Hematopoietic multipotent progenitor cell treated with erythropoietin and hydrocortisone succinate and interleukin-3 and kit ligand, for 6 days (in vitro differentiated cells): ENCODE results near the gene MYO1B.
"Not testable (repeated sequence)": the region's sequence is repeated elsewhere in the genome, so short reads cannot be mapped to it uniquely, and the experiment has no call there.

ENCODE experiments used
- DNase-seq: peaks from one replicate; pipeline ENCODE4 v3.0.0-alpha.2; 2015

The MYO1B gene

DNA sequence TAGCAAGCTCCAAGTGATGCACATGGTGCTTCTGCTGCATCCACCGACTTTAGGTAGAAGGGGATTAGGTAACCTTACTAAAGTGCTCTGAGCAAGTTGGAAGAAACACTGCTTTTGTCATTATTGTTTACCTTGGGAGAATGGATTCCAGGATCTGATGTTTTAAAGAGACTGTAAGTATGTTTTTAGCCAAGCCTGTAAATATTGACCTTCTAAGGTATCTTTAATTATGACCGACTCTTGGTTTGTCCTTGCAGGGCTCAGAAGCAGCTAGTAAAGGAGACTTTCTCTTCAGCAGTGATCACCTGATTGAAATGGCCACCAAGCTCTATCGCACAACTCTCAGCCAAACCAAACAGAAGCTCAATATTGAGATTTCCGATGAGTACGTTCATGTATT is 170.7 kb downstream of the MYO1B start:
- DNase-seq, result no peak

DNA sequence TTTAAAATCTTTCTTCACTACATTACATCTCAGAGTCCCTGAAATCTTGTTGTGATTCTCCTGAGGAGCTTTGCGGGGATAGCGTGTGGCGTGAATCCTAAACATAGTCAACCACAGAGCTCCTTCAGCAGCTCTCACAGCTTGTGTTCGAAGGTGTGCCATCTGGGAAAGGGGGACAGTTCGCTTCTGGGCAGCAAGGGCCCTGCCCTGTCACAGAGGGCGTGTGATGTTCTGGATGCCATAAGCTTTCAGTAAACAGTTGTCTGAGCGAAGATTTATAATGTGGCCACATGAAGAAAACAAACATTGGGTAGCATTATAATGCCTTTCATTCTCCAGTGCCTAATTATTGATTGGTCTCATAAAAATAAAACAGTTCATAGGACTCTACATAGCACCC is 172.5 kb downstream of the MYO1B start:
- no peak for DNase-seq

- no peak for DNase-seq
These were observed 176.7 kb downstream of the MYO1B start for GRCh38 chr2:191421950-191422349.

DNA sequence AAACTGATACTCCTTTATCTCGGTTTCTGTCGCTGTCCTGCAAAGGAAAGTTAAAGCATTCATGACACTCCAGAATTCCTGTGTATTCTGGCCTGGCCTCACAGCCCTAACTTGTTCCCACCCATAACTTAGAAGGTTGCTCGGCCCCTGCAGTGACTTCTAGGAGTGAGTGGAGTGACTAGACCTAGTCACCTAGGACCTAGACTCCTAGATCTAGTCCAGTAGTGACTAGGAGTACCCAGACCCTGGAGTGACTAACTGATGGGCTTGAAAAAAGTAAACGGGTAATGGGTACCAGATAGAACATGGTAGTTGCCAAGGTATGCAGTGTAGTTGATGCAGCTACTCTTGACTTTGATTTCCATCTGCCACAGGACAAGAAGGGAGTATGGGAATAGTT is 181.8 kb downstream of the MYO1B start:
- DNase-seq, result no peak

GRCh38 chr2:191428141-191428540 is 182.9 kb downstream of the MYO1B start:
- DNase-seq, result no peak

DNA sequence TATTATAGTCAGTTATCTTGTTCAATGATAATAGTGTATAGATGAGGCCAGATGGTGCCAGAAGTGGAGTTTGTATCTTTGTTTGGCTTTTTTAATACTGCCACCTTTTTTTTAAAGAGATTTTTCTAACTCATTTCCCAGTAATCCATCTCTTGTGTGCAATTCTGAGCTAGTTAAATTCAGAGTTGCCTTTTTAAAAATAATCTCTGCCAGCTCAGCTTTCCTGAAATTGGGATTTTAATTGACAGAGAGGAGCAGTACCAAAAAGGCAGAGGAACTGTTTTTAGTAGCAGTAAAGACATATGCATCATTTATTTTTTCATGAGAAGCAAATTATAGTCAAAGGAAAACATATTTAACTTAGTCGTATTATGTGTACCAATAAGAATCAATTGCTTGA is 185.3 kb downstream of the MYO1B start:
- DNase-seq, result no peak

DNA sequence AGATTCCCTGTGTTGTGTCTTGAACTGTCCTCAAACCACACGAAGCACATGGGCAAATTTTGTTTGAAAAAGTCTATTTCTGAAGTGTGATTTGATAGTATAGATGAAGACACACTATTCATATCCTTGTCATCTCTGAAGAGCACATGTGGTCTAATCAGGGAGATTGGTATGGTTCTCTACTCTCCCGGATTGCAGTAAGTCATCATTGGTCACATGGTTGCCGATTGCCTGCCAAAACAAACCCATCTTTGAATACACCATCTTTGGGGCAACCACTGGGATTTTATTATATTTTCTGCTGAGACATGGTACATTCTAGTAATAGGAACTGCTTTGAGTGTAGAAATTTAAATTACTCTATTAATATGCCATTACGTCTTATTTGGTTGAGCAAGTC is 186.9 kb downstream of the MYO1B start:
- no peak for DNase-seq

- no peak for DNase-seq
These were observed 188.9 kb downstream of the MYO1B start for GRCh38 chr2:191434072-191434471.

DNA sequence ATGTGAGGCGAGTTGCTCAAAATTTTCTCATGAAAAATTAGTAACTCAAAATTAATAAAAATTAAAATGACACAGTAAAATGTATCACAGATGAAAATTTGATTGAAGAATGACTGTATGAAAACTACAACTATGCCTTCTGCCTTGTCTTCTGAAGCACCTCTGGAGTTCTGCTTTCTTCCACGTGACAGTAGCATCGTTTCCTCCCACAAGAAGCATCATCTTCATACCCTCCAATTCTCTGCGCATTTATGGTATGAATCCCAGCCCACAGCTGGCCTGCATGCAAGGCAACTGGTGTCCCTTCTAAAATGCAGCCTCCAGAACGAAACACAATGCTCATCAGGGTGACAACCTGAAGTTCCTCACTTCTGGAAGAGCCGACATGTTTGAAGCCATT is 189.9 kb downstream of the MYO1B start:
- DNase-seq, result no peak

DNA sequence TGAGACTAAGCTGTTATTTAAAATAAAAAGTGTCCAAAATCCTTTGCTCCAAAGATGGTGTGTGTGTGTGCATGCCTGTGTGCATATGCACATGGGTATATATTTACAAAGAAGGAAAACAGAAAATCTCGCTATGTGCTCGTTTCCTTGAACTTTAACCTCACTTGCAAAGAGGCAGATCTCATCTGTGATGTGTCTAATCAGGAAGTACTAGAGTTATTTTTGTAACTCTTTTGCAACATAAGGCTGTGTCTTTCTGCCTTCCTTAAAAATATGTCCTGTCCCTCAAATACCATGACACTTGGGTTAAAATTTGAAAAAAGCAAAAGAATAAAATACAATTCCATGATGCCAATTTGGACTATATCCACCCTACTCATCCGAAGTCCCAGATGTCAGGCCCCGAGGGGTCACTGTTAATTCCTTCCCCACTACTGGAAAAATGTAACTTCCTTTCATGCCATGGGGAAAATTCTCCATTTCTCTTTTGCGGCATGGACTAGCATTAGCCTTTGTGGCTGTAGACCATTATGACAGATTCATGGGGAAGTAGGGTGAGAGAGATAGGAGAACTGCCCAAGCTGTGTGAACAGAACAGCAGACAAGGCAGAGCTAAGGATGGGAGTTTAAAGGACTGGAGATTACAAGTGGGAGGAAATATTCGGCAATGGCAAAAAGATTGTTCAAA is 191.3 kb downstream of the MYO1B start:
- DNase-seq, result peak; percentile 15

DNA sequence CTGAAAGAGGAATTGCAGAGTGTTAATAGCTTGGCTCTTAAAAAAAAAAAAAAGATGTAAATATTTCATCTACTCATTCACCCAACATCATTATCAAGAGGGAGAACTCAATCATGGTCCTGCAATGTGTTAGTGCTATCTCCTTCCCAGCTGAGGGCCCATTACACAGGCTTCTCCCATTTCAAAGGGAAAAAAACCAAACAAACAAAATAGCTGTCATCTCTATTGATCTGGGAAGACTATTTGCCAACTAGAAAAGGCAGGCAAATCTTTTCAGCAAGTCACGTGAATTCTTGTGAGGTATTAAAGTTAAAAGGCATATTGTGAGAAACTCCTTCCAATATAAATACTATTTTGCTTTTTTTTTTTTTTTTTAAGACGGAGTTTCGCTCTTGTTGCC is 194.3 kb downstream of the MYO1B start:
- no peak for DNase-seq

DNA sequence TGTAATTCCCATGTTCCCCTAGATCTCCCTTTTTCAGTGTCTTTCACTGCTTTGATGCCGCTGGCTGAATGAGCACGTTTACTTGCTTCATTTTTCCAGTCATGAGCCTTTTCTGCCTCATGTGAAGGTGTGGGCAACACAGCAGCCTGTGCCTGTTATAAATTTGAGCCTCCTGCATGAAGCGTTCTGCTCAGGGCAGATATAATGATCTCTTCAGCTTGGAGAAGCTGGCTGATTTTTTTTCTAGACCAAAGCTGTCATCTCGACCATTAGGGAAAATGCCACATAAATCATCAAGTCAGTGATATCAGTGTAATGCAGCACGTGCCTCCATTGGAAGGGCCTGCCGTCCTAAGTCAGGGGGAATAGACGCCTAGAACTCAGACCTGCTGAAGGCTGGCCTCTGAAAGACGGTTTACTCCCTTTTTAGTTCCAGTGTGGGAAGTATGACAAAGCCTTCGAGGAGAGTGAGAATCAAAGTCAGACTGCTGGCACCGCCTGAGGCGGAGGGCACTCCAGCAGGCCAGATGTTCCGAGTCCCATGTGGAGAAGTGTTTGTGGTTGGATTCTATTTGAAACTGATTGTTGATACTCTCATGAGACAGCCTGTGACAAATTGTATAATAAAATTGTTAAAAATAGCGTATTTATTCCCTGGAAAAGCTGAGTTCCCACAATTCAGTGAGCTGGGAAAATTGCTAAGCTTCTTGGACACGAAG is 196.5 kb downstream of the MYO1B start:
- no peak for DNase-seq

GRCh38 chr2:191443446-191443845 is 198.2 kb downstream of the MYO1B start:
- DNase-seq, result no peak

DNA sequence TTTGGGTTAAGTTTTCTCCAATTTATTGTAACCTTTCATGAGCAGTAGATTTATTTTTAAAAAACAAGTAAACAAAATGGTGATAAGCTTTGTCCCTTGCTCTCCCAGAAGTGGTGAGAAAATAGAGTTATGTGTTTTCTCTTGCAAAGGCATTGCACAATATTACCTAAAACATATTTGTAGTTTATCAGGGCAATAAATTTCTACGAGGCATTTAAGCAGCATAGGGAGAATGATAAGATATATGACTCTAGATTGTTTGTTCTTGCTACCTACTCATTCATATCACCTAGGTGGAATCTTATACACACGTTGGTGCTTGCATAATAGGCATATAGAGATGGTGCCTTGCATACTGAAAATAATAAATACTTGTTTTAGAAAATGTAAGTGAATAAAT is 201.7 kb downstream of the MYO1B start:
- DNase-seq, result no peak

DNA sequence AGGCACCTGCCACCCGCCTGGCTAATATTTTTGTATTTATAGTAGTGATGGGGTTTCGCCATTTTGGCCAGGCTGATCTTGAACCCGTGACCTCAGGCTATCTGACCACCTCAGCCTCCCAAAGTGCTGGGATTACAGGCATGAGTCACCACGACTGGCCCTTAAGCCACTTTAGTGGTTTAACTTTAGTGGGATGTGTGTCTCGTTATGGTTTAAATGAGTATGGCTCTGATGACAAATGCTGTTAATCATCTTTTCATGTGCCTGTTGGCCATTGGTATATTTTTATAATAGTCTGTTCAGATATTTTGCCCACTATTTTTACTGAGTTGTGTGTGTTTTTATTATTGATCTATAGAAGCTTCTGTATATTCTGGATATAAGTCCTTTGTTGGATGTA is 205.9 kb downstream of the MYO1B start:
- DNase-seq, result no peak

GRCh38 chr2:191452065-191452464 is 206.9 kb downstream of the MYO1B start:
- no peak for DNase-seq

DNA sequence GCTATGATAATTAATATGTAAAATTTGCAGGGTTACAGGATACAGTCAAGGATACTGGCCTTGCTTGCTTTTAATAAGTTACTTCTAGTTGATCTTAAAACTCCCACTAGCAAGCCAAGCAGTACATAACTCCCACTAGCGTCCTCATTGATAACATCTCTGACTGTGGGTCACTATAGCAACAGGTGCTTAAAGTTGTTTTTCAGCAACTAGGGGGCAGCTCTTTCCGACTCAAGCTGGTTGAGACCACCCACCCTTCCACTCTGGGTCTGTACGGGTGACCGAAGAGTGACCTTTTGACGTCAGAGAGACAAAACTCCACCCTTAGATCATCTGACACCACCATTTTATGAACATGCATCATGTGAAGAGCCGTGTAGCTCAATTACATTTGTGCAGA is 208.6 kb downstream of the MYO1B start:
- DNase-seq, result no peak

DNA sequence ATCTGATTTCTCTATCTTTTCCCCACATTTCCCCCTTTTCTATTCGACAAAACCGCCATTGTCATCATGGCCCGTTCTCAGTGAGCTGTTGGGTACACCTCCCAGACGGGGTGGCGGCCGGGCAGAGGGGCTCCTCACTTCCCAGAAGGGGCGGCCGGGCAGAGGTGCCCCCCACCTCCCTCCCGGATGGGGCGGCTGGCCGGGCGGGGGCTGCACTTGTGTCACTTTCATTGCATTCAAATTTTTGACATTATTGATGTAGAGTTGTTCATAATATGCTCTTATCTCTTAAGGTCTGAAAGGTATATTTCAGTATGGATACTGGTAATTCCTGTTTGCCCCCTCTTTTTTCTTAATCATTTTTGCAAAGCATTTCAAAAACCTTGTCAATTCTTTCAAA is 211.3 kb downstream of the MYO1B start:
- not testable (repeated sequence) for DNase-seq

DNA sequence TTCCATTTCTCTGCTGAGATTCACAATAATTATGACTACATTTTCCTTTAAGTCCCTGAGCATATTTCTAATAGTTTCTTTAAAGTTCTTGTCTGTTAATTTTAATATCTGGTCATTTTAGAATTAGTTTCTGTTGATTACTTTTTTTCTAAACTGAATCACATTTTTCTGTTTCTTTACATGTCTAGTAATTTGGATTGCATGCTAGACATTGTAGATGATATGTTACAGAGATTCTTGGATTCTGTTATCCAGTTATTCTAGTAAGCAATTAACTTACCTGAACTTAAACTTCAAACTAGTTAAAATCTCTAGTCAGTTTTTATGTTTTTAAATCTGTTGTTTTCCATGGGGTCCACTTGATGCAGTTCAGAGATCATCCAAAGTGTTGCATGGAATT is 214.0 kb downstream of the MYO1B start:
- no peak for DNase-seq

- no peak for DNase-seq
These were observed 217.2 kb downstream of the MYO1B start for GRCh38 chr2:191462370-191462769.

DNA sequence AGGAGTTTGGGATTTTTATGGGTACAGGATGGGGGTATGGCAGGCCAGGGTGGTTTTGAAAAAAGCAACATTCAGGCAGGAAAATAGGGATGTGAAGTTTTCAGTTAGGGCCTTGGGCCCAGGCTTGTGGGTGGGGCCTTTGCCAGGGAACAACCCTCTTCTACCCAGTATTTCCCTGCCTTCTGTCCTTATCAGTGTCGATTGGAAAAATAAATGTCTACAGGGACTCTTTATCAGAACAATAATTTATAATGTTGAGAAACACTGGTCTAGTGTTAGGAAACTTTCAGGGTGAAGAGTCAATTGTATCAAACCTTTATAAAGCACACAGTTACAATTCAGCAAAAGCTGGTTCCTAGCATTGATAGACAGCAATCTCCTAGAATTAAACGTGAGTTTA is 218.6 kb downstream of the MYO1B start:
- DNase-seq, result no peak

GRCh38 chr2:191465766-191466420 is 220.7 kb downstream of the MYO1B start:
- no peak for DNase-seq

GRCh38 chr2:191467113-191467512 is 221.9 kb downstream of the MYO1B start:
- DNase-seq, result no peak

GRCh38 chr2:191470306-191470705 is 225.1 kb downstream of the MYO1B start:
- no peak for DNase-seq
